Large intestine (tissue), 12 donors: ENCODE results near the gene KRT33A. TPM values are rescaled to one million over a fixed set of nuclear protein-coding genes. Genes with fewer than 3 reads are reported as not detected.
"Not testable (repeated sequence)": the region's sequence is repeated elsewhere in the genome, so short reads cannot be mapped to it uniquely, and the experiment has no call there.

Experiments used
- DNase-seq, 2 donors: peaks; one replicate each; pipeline versions ENCODE4 v3.0.0 to v3.0.0-alpha.2; 2013
- H3K27ac ChIP-seq: one replicate; pipeline ENCODE4 v1.5.1; 2013; ENCODE audit warnings: low read length
- H3K27me3 ChIP-seq: 2 replicates; pipeline ENCODE4 v1.6.1; 2013; ENCODE audit warnings: low read length; ENCODE audit not compliant: control insufficient read depth, insufficient read depth
- H3K36me3 ChIP-seq: 2 replicates; pipeline ENCODE4 v1.6.1; 2013; ENCODE audit warnings: low read length; ENCODE audit not compliant: control insufficient read depth, insufficient read depth
- H3K4me1 ChIP-seq: one replicate; pipeline ENCODE4 v1.6.1; 2013; ENCODE audit warnings: low read length; ENCODE audit not compliant: control insufficient read depth, insufficient read depth
- H3K4me3 ChIP-seq: one replicate; pipeline ENCODE4 v1.5.1; 2013; ENCODE audit warnings: low read length
- H3K9me3 ChIP-seq: one replicate; pipeline ENCODE4 v1.6.1; 2013; ENCODE audit warnings: mild to moderate bottlenecking, low read depth, low read length, moderate library complexity; ENCODE audit not compliant: control insufficient read depth
- WGBS: methylation state at CpG from one replicate; pipeline ENCODE4 v1.1.5; 2013; ENCODE audit warnings: low lambda C conversion rate; ENCODE audit not compliant: insufficient coverage; 5-methylcytosine and 5-hydroxymethylcytosine counted together
- long read RNA-seq, 11 donors: transcript quantifications; one replicate each; lab custom pipeline, GENCODE V29; 2026
- polyA plus RNA-seq: library from polyadenylated mRNA; unstranded; fragments of 120-200 nt; gene quantifications from one replicate; pipeline ENCODE4 v1.2.1, GENCODE V29; 2013

The KRT33A gene
- polyA plus RNA-seq = not detected
- long read RNA-seq, donor 1 = 0 reads
- long read RNA-seq, donor 2 = 0 reads
- long read RNA-seq, donor 3 = 0 reads
- long read RNA-seq, donor 4 = 0 reads
- long read RNA-seq, donor 5 = 0 reads
- long read RNA-seq, donor 6 = 0 reads
- long read RNA-seq, donor 7 = 0 reads
- long read RNA-seq, donor 8 = 0 reads
- long read RNA-seq, donor 9 = 0 reads
- long read RNA-seq, donor 10 = 0 reads
- long read RNA-seq, donor 11 = 0 reads

DNA sequence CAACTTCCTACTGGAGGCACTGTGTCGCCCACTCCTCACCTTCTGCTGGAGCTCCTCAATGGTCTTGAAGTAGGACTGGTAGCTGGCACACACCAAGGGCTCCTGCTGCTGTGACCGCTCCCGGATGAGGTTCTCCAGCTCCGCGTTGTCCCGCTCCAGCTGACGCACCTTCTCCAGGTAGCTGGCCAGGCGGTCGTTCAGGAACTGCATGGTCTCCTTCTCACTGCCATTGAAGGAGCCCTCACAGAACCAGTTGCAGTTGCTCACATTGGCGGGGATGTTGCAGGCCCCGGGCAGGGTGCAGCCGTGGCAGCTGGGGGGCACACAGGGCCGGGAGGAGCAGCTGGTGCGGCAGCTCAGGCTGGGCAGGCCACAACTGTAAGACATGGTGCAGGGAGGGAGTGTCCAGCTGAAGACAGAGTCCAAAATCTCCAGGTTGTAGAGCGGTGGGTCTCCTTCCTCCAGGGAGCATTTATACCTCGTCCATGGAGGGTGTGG is at the start of gene KRT33A:
TSS of gene KRT33A (minus strand) at position 448 of the 498 bp plus-strand sequence. CDS start at position 387, 61 bp downstream.
- H3K36me3 ChIP-seq, H3K27me3 ChIP-seq, H3K4me3 ChIP-seq, H3K4me1 ChIP-seq, DNase-seq, H3K27ac ChIP-seq, H3K9me3 ChIP-seq: not testable (repeated sequence)
- 100% methylated on average over 1 of the region's 16 CpGs for WGBS

DNA sequence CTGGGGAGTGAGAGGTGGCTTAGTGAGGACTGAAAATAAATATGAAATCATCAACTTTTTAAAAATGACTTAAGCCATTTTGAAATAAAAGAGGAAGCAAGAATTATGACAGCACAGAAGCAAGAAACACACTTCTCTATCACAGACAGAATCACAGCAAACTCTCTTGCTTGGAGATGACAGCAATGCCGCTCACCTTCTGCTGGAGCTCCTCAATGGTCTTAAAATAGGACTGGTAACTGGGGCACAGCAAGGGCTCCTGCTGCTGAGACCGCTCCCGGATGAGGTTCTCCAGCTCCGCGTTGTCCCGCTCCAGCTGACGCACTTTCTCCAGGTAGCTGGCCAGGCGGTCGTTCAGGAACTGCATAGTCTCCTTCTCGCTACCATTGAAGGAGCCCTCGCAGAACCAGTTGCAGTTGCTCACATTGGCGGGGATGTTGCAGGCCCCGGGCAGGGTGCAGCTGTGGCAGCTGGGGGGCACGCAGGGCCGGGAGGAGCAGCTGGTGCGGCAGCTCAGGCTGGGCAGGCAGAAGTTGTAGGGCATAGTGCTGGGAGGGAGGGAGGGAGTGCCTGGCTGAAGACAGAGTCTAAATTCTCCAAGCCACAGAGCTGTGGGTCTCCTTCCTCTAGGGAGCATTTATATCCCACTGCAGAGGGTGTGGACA is 46.5 kb upstream of the KRT33A start, which contains the start of gene KRT31:
TSS of gene KRT31 (minus strand) at position 613 of the 665 bp plus-strand sequence. CDS start at position 544, 69 bp downstream.
- Histone ChIP-seq H3K27me3 (peaks cover 2% of the 10 kb centered on the region), H3K27ac (no peak within 1 kb of the TSS), H3K36me3 (no peaks in the 10 kb centered on the region), H3K4me1 (no peaks in the 10 kb centered on the region), H3K9me3 (no peaks in the 10 kb centered on the region), H3K4me3 (no peak within 1 kb of the TSS)
- DNase-seq = no peak
- WGBS = no CpG with 5 or more reads among the region's 16 CpGs

DNA sequence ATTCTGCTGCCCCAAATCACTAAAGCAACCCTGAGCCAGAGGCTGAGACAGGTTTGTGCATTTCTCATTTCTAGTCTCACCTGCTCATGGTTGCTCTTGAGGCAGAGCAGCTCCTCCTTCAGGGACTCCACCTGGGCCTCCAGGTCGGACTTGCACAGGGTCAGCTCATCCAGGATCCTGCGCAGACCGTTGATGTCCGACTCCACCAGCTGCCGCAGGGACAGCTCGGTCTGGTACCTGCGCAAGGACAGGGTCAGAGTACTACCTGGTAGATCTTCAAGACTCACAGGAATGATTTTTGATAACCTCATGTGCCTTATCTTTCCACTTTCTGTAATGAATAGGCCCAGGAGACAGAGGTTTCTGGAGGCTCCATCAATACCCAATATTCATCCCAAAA is 45.7 kb upstream of the KRT33A start:
- Histone ChIP-seq H3K4me1 (no peaks in the 10 kb centered on the region), H3K4me3 (no peak overlapping the region), H3K36me3 (no peaks in the 10 kb centered on the region), H3K9me3 (no peaks in the 10 kb centered on the region), H3K27me3 (peaks cover 2% of the 10 kb centered on the region), H3K27ac (no peak overlapping the region)
- DNase-seq = no peak
- WGBS = no CpG with 5 or more reads among the region's 7 CpGs

DNA sequence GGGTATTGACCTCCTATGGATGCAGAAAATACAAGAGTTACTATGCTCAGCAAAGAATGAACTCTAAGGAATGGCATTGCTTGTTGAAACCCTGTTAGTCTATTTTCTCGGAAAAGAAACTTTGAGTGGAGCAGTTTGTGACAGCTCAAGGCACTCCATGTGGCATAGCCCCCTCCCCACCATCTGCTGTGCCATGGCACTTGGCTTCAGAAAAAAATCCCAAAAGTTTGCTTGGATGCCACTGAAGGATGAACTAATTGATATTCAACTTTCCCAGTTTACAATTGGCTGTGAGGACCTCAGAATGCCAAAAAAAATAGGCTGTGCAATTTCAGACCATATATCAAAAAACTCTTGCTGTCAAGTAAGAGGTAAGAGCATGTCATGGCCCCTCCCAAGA is 45.0 kb upstream of the KRT33A start:
- Histone ChIP-seq H3K4me1 (no peaks in the 10 kb centered on the region), H3K4me3 (no peak overlapping the region), H3K27me3 (peaks cover 2% of the 10 kb centered on the region), H3K36me3 (no peaks in the 10 kb centered on the region), H3K9me3 (no peaks in the 10 kb centered on the region), H3K27ac (no peak overlapping the region)
- no peak for DNase-seq
- no CpG with 5 or more reads among the region's 1 CpG for WGBS

DNA sequence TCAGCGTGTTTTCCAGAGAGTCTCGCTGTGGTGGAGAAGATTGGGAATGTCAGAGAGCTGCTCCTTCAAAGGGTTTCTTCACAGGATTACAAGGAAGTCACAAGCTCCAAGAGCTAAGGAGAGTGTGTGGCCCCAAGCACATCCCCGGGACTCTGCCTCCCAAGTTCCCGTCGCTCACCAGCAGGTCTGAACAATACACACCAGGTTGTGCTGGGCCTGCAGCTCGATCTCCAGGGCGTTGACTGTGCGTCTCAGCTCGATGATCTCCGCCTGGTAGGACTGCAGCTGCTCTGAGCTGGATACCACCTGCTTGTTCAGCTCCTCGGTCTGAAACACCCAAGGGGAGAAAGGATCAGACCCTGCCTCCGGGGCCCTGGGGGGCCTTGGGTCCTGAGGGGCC is 44.4 kb upstream of the KRT33A start:
- WGBS = no CpG with 5 or more reads among the region's 12 CpGs
- H3K9me3 ChIP-seq, H3K4me1 ChIP-seq, H3K27me3 ChIP-seq, H3K27ac ChIP-seq, H3K36me3 ChIP-seq, H3K4me3 ChIP-seq, DNase-seq: not testable (repeated sequence)

DNA sequence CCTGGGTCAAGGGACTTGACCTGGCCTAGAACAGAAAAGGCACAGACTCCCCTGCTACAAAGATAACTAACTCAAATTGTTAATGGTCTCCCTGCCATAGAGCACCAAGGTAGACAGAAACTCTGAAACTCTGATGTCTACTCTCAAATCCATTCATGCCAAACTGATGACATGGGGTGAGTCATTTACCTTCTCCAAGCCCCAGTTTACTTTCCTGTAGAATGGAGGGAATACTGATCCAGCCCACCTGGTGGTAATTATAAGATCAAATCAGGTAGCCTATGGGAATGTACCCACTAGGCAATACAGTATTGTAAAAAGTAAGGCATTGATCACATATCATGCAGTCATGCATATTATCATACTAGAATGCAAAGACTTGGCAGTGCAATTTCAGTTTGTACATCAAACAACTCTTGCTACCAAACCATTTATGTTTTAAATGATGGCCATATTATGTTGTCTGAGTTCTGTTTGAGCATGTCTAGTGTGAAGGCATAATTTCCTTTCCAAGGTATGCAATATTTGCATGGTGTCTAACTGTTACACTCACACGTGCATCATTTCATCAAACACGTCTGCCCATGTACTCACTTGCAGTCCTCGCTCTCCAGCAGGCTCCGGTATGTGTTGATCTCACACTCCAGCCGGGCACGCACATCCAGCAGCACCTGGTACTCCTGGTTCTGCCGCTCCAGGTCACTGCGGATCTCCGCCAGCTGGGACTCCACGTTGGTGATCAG is 43.8 kb upstream of the KRT33A start:
- H3K4me1 ChIP-seq = no peaks in the 10 kb centered on the region
- no peak overlapping the region for H3K4me3 ChIP-seq
- no peaks in the 10 kb centered on the region for H3K36me3 ChIP-seq
- peaks cover 2% of the 10 kb centered on the region for H3K27me3 ChIP-seq
- no CpG with 5 or more reads among the region's 10 CpGs for WGBS
- no peak for DNase-seq
- no peak overlapping the region for H3K27ac ChIP-seq
- no peaks in the 10 kb centered on the region for H3K9me3 ChIP-seq

DNA sequence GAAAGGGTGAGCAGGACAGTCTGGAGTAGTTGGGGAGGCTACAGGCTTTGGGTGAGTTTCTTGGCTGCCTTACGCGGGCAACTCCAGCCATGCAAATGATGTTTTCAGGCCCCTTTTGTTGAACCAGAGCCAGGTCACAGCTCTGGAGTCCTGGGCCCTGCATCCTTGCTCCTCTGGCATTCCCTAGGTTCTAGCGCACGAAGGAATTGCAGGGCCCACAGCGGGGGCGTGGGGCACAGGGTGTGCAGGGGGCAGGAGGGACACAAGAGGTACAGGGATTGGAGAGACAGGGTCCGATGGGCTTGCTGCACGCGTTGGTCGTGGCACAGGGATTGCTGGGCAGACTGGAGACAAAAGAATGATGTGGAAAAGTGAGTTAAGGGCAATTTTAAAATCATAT is 43.2 kb upstream of the KRT33A start:
- 100% methylated on average over 3 of the region's 10 CpGs for WGBS
- no peak for DNase-seq
- Histone ChIP-seq H3K9me3 (no peaks in the 10 kb centered on the region), H3K27ac (no peak overlapping the region), H3K27me3 (peaks cover 2% of the 10 kb centered on the region), H3K4me1 (no peaks in the 10 kb centered on the region), H3K36me3 (no peaks in the 10 kb centered on the region), H3K4me3 (no peak overlapping the region)

DNA sequence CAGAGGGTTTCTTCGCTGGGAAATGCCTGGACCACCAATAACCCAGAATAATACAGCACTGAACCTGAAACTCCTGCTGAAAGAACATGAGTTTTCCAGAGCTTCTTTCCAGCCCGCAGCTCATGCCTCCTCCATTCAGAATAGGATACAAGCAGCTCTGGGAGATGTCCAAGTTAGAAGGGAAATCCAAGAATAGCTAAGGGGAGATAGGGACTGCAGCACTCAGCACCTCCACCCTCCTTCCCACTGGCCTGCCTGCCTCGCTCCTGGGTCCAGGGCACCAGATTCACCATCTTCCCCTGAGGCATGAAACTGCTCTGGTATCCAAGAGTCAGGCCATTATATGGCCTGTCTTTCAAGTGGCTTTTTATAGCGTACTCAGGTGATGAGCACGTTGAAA is 42.7 kb upstream of the KRT33A start:
- 60% methylated on average over 1 of the region's 5 CpGs for WGBS
- H3K27me3 ChIP-seq = peaks cover 2% of the 10 kb centered on the region
- no peaks in the 10 kb centered on the region for H3K4me1 ChIP-seq
- no peaks in the 10 kb centered on the region for H3K36me3 ChIP-seq
- H3K9me3 ChIP-seq = no peaks in the 10 kb centered on the region
- no peak for DNase-seq
- H3K4me3 ChIP-seq = no peak overlapping the region
- H3K27ac ChIP-seq = no peak overlapping the region

DNA sequence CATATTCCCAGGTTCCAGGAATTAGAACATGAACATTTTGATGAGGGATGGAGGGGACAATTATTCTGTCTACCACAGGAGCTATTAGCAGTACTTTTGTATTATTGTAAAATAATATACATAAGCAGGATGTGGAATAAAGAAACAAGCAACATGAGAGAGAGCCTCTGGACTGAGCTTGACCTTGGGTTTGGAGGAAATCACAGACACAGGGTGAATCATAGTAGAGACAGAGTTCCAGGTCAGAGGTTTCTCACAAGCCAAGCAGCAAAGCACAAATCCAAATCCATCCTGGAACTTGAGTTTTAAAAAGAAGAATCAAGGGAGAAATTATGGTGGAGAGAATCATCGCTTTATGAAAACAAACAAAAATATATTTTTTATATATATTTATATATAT is 41.6 kb upstream of the KRT33A start:
- Histone ChIP-seq H3K27me3 (peaks cover 2% of the 10 kb centered on the region), H3K4me1 (no peaks in the 10 kb centered on the region), H3K27ac (no peak overlapping the region), H3K4me3 (no peak overlapping the region), H3K9me3 (no peaks in the 10 kb centered on the region), H3K36me3 (no peaks in the 10 kb centered on the region)
- no peak for DNase-seq
- no CpG with 5 or more reads among the region's 1 CpG for WGBS

DNA sequence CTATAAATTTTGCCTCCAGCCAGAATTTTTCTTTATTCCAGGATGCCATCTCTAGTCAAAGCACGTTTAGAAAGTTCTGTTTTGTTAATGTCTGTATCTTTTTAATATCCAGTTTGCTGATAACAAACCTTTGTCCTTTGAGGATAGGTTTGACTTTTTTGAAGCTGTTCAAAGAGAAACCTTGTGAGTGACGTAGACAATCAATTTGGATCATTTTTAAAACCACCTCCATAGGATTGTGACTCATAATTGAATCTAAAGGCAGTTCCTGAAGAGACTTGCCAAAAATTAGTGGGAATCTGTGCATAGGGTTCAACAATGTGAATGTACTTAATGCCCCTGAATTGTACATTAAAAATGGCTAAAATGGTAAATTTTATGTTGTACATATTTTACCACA is 40.9 kb upstream of the KRT33A start:
- no peaks in the 10 kb centered on the region for H3K9me3 ChIP-seq
- DNase-seq = no peak
- 46% methylated on average over 2 of the region's 2 CpGs for WGBS
- H3K27ac ChIP-seq = no peak overlapping the region
- H3K4me3 ChIP-seq = no peak overlapping the region
- H3K27me3 ChIP-seq = peaks cover 2% of the 10 kb centered on the region
- H3K4me1 ChIP-seq = no peaks in the 10 kb centered on the region
- H3K36me3 ChIP-seq = no peaks in the 10 kb centered on the region
